B cell (primary cell): ENCODE data around the gene RNF103. TPM values are rescaled to one million over a fixed set of nuclear protein-coding genes. Genes with fewer than 3 reads are reported as not detected.

ENCODE experiments used
- ATAC-seq: fragments of 200-7000 bp; cut with Tn5 transposase; one replicate; pipeline ENCODE4 v1.10.0; 2021; ENCODE audit warnings: low read depth, mild to moderate bottlenecking, moderate number of reproducible peaks, moderate library complexity
- CTCF ChIA-PET: fragments of 350-600 bp; sonication (Branson Sonifier 250); formaldehyde crosslinking; loops from one replicate; lab custom pipeline; 2021; ENCODE audit warnings: antibody characterized with exemption, inconsistent platforms; lab: Charles Lee
- POLR2A ChIA-PET: fragments of 350-600 bp; sonication (Branson Sonifier 250); formaldehyde crosslinking; loops from one replicate; lab custom pipeline; 2021; ENCODE audit warnings: antibody characterized with exemption; lab: Charles Lee
- DNase-seq: peaks from one replicate; pipeline ENCODE4 v3.0.0; 2013
- H2AFZ ChIP-seq: 2 replicates; pipeline ENCODE4 v1.6.1; 2012; ENCODE audit warnings: mild to moderate bottlenecking, low read depth, low read length; ENCODE audit not compliant: insufficient read depth, poor library complexity, severe bottlenecking
- H3K27ac ChIP-seq, 2 donors: 1 replicate in 1 of 2; 2 replicates in 1 of 2; pipeline ENCODE4 v1.5.1; 2012 to 2013; ENCODE audit warnings: low read length in 2 of 2, mild to moderate bottlenecking in 2 of 2, moderate library complexity in 1 of 2
- H3K27me3 ChIP-seq, 4 experiments: fragments of 200-600 bp in 1 of 4; sonication (generic) in 1 of 4; replicated peaks in 1 of 4; 1 replicate in 2 of 4; 2 replicates in 2 of 4; pipeline versions ENCODE4 v1.6.1 to v1.7.0; 2013 to 2016; ENCODE audit warnings: low read length in 3 of 4, mild to moderate bottlenecking in 2 of 4, mixed read lengths in 1 of 4, moderate library complexity in 1 of 4; ENCODE audit not compliant: insufficient read depth in 4 of 4, control insufficient read depth in 3 of 4; ENCODE audit errors: control extremely low read depth in 1 of 4
- H3K36me3 ChIP-seq, 2 experiments: replicated peaks in 1 of 2; 1 replicate in 1 of 2; 2 replicates in 1 of 2; pipeline versions ENCODE4 v1.6.1 to v1.7.1; 2013; ENCODE audit warnings: low read length in 1 of 2; ENCODE audit not compliant: insufficient read depth in 2 of 2, control insufficient read depth in 1 of 2; ENCODE audit errors: control extremely low read depth in 1 of 2, extremely low read depth in 1 of 2
- H3K4me1 ChIP-seq, 2 donors: fragments of 200-600 bp in 1 of 2; sonication (generic) in 1 of 2; 1 replicate in 1 of 2; 2 replicates in 1 of 2; pipeline versions ENCODE4 v1.5.1 to v1.6.1; 2013 to 2017; ENCODE audit warnings: low read length in 2 of 2; ENCODE audit not compliant: control insufficient read depth in 2 of 2, insufficient read depth in 2 of 2
- H3K4me2 ChIP-seq: replicated peaks from 2 replicates; pipeline ENCODE3; 2012; ENCODE audit warnings: mild to moderate bottlenecking, low read depth, low read length; ENCODE audit not compliant: poor library complexity, severe bottlenecking
- H3K4me3 ChIP-seq, 5 experiments: fragments of 200-600 bp in 1 of 5; sonication (generic) in 1 of 5; 1 replicate in 3 of 5; 2 replicates in 2 of 5; pipeline versions ENCODE4 v1.5.1 to v1.7.0; 2011 to 2016; ENCODE audit warnings: low read length in 4 of 5, mild to moderate bottlenecking in 4 of 5, low read depth in 2 of 5, control low read depth in 1 of 5, moderate library complexity in 1 of 5; ENCODE audit not compliant: insufficient read depth in 1 of 5; ENCODE audit errors: control extremely low read depth in 1 of 5, extremely low read depth in 1 of 5
- H3K79me2 ChIP-seq: fragments of 200-600 bp; sonication (generic); one replicate; pipeline ENCODE4 v1.6.0; 2016; ENCODE audit warnings: low read length; ENCODE audit not compliant: control insufficient read depth, insufficient read depth
- H3K9ac ChIP-seq: fragments of 200-600 bp; sonication (generic); 2 replicates; pipeline ENCODE4 v1.6.1; 2017; ENCODE audit warnings: mild to moderate bottlenecking, low read length, moderate library complexity
- H3K9me3 ChIP-seq, 3 donors: one replicate each; pipeline versions ENCODE4 v1.6.1 to v1.7.1; 2013; ENCODE audit warnings: low read length in 2 of 3; ENCODE audit not compliant: control insufficient read depth in 2 of 3, insufficient read depth in 1 of 3; ENCODE audit errors: control extremely low read depth in 1 of 3
- H4K20me1 ChIP-seq: 2 replicates; pipeline ENCODE4 v1.6.0; 2012; ENCODE audit warnings: mild to moderate bottlenecking, low read length; ENCODE audit not compliant: insufficient read depth, control insufficient read depth, poor library complexity, severe bottlenecking
- H3K27ac Mint-ChIP-seq: one replicate; pipeline ENCODE4 v1.8.0; 2021; ENCODE audit warnings: mixed read lengths
- H3K27me3 Mint-ChIP-seq: one replicate; pipeline ENCODE4 v1.8.0; 2021; ENCODE audit warnings: mixed read lengths
- H3K4me1 Mint-ChIP-seq: one replicate; pipeline ENCODE4 v1.8.0; 2021; ENCODE audit warnings: mixed read lengths
- H3K4me3 Mint-ChIP-seq: one replicate; pipeline ENCODE4 v1.8.0; 2021; ENCODE audit warnings: mixed read lengths
- H3K9me3 Mint-ChIP-seq: one replicate; pipeline ENCODE4 v1.8.0; 2022; ENCODE audit warnings: mixed read lengths; ENCODE audit not compliant: insufficient read depth
- EZH2 ChIP-seq: IDR thresholded peaks from 2 replicates; pipeline ENCODE4 v1.6.1; 2012; ENCODE audit warnings: borderline replicate concordance, low read depth, mild to moderate bottlenecking, moderate library complexity, low read length; ENCODE audit not compliant: insufficient read depth, poor library complexity, severe bottlenecking
- WGBS: methylation state at CpG from one replicate; pipeline ENCODE4 v1.1.5; 2013; ENCODE audit warnings: missing lambda C conversion rate; ENCODE audit not compliant: insufficient coverage; 5-methylcytosine and 5-hydroxymethylcytosine counted together
- intact Hi-C: fragments of 100-400 bp; cut with micrococcal nuclease; formaldehyde crosslinking; loops from one replicate; pipeline ENCODE4 v1.10.0; 2022
- polyA plus RNA-seq: library from polyadenylated mRNA; depleted of rRNA; stranded (reverse); fragments of >200 nt; gene quantifications from 2 replicates; pipeline ENCODE4 v1.2.3, GENCODE V29; 2012
- total RNA-seq, 2 donors: library from RNA; stranded (reverse); fragments of 120-200 nt in 1 of 2; gene quantifications; 1 replicate in 1 of 2; 2 replicates in 1 of 2; pipeline versions ENCODE4 v1.2.3 to v1.2.4, GENCODE V29; 2013 to 2022
- TF ChIP-seq, protein P1 (sequence below): fragments of 200-600 bp; IDR thresholded peaks from one replicate; pipeline ENCODE4 v1.8.0; 2022; ENCODE audit warnings: antibody characterized with exemption, mild to moderate bottlenecking

Gene RNF103
- total and polyA plus RNA-seq, 2 donors (not counting 1 experiment from before 2014, with no cell fraction given), result 23.7 to 37.2 TPM

DNA sequence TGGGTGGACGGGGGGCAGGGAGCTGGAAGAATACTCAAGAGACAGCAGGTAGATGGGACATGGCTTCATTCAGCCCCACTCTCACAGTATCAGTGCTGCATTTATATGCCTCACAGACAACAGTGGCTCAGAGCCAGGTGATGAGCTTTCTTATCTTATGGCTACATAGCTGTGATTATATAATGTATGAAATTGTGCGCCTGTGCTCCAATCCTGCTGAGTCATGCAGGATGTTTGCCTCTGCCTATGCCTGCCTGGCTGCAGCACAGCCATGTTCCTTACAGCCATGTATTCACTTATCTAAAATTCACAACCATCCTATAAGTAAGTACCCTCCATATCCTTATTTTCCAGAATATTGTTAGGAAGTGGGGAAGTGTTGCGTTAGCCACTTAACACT is 37.7 kb upstream of the RNF103 start:
- Histone ChIP-seq H3K27me3 (no peaks in the 10 kb centered on the region), H3K4me2 (no peak overlapping the region), H3K9me3 (peaks cover 1 to 20% (median 20%) of the 10 kb centered on the region in 3 donors), H3K27ac (no peak overlapping the region), H3K4me1 (no peaks in the 10 kb centered on the region), H4K20me1 (no peaks in the 10 kb centered on the region), H2AFZ (no peak overlapping the region), H3K9ac (no peak overlapping the region), H3K4me3 (no peak overlapping the region), H3K36me3 (no peaks in the 10 kb centered on the region), H3K79me2 (no peaks in the 10 kb centered on the region)
- POLR2A ChIA-PET, result no interaction called here
- DNase-seq (peak; percentile 19), ATAC-seq (no peak)
- no peak overlapping the region for H3K27ac Mint-ChIP-seq
- intact Hi-C loops, result no loop called here
- no peaks in the 10 kb centered on the region for H3K27me3 Mint-ChIP-seq
- H3K4me1 Mint-ChIP-seq, result no peaks in the 10 kb centered on the region
- peaks cover 2% of the 10 kb centered on the region for H3K9me3 Mint-ChIP-seq
- TF ChIP-seq, protein P1, sequence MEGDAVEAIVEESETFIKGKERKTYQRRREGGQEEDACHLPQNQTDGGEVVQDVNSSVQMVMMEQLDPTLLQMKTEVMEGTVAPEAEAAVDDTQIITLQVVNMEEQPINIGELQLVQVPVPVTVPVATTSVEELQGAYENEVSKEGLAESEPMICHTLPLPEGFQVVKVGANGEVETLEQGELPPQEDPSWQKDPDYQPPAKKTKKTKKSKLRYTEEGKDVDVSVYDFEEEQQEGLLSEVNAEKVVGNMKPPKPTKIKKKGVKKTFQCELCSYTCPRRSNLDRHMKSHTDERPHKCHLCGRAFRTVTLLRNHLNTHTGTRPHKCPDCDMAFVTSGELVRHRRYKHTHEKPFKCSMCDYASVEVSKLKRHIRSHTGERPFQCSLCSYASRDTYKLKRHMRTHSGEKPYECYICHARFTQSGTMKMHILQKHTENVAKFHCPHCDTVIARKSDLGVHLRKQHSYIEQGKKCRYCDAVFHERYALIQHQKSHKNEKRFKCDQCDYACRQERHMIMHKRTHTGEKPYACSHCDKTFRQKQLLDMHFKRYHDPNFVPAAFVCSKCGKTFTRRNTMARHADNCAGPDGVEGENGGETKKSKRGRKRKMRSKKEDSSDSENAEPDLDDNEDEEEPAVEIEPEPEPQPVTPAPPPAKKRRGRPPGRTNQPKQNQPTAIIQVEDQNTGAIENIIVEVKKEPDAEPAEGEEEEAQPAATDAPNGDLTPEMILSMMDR, result no peak
- no peak for TF ChIP-seq EZH2
- no CpG with 5 or more reads among the region's 3 CpGs for WGBS
- no peak overlapping the region for H3K4me3 Mint-ChIP-seq
- CTCF ChIA-PET, result no interaction called here

DNA sequence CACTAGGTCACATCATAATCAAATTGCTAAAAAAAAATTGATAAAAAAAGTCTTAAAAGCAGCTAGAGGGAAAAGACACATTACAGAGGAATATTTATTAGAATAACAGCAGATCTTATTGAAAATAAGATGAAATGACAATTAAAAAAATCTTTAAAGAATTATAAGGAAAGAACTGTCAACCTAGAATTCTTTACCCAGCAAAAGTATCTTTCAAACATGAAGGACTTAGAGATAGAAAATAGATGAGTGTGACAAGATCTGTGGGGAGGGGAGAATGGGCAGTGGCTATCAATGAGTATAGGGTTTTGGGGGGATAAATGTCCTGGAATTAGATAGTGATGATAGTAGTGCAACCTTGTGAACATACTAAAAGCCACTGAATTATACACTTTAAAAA is 26.5 kb upstream of the RNF103 start:
- H3K4me1 Mint-ChIP-seq, result no peaks in the 10 kb centered on the region
- H3K9ac ChIP-seq, result no peak overlapping the region
- ChIA-PET CTCF (no interaction called here), POLR2A (no interaction called here)
- peaks cover 9% of the 10 kb centered on the region for H3K9me3 Mint-ChIP-seq
- no peak for TF ChIP-seq EZH2
- TF ChIP-seq, protein P1, result no peak
- no peak overlapping the region for H2AFZ ChIP-seq
- no peak overlapping the region for H3K27ac ChIP-seq
- no peaks in the 10 kb centered on the region for H3K79me2 ChIP-seq
- H3K4me3 Mint-ChIP-seq, result no peak overlapping the region
- DNase-seq (no peak), ATAC-seq (no peak)
- H3K9me3 ChIP-seq, result peaks cover 3 to 16% (median 8%) of the 10 kb centered on the region in 3 donors
- no peaks in the 10 kb centered on the region for H3K36me3 ChIP-seq
- H3K27ac Mint-ChIP-seq, result no peak overlapping the region
- H3K4me2 ChIP-seq, result no peak overlapping the region
- no peaks in the 10 kb centered on the region for H3K27me3 ChIP-seq
- no peaks in the 10 kb centered on the region for H4K20me1 ChIP-seq
- no peak overlapping the region for H3K4me3 ChIP-seq
- H3K27me3 Mint-ChIP-seq, result no peaks in the 10 kb centered on the region
- intact Hi-C loops, result no loop called here
- no peaks in the 10 kb centered on the region for H3K4me1 ChIP-seq
